Epithelial cell of proximal tubule (primary cell): ENCODE data around the gene SLC4A8. TPM values are rescaled to one million over a fixed set of nuclear protein-coding genes. Genes with fewer than 3 reads are reported as not detected.

Experiments used
- DNase-seq: peaks from one replicate; pipeline ENCODE4 v3.0.0-alpha.2; 2011; ENCODE audit warnings: low read depth
- H3K4me3 ChIP-seq: 2 replicates; pipeline ENCODE4 v1.5.1; 2011; ENCODE audit warnings: low read depth, mild to moderate bottlenecking, low read length
- CTCF ChIP-seq: conservative IDR thresholded peaks from 2 replicates; pipeline ENCODE4 v1.5.1; 2012; ENCODE audit warnings: low read depth, mild to moderate bottlenecking, low read length
- total RNA-seq: library from RNA; depleted of rRNA; stranded (reverse); fragments of >200 nt; gene quantifications from 2 replicates; pipeline ENCODE4 v1.2.3, GENCODE V29; 2015

Gene SLC4A8
- total RNA-seq, 1 donor from 2014 or later, result 0.86 TPM

DNA sequence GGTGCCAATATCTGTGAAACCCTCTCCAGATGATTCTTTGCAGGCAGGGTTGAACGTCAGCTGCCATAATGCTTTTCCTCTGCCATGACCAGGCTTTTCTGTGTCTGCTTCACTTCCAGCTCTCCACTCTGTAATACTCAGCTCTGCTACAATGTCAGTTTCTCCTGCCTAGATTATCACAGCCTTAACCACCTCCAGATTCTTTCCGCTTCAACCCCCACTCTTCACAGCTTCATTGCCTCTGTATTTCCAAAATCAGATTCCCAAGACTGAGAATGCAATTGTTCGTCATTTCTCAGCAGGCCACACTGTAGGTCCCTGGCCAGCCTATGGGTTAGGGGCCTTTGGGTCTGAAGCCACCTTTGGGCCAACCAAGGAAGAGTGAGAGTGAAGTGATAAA lies 92.7 kb downstream of the SLC4A8 start:
- TF ChIP-seq CTCF, result no peak
- DNase-seq, result no peak
- H3K4me3 ChIP-seq, result no peak overlapping the region

DNA sequence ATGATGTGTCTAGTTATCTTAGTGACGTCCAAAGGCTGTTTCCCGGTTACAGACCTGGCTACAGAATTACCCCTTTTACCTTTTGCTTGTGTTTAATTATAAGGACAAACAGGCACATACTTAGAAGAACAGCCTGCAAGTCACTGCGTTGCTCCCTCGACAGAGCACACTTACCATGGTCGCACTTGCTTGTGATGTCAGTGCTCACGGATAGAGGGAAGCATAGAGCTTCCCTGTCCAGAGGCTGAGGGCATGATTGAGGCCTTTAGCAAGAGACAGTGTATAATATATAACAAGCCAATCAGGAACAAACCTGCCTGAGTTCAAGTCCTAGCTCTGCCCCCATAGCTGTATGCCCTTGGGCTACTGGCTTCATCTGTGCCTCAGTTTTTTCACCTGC lies 93.2 kb downstream of the SLC4A8 start:
- no peak overlapping the region for H3K4me3 ChIP-seq
- TF ChIP-seq CTCF, result no peak
- DNase-seq, result no peak

DNA sequence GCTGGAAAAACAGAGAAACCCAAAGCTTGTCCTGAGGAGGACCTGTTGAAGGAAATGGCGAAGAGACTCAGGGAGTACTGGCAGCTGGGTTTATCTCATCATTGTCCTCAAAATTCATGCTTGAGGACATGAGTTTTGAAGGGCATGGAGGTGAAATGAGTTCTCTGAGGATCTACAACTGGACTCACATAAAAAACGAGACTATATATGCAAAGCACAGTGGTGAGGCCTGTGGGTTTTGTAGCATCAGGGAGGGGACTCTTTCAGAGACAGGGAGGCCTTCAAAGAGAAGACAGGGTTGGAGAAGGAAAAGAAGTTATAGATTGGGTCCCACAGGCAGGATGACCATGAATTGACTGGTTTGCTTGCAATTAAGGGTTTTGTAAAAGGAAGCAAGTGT lies 95.1 kb downstream of the SLC4A8 start:
- DNase-seq, result no peak
- TF ChIP-seq CTCF, result no peak
- no peak overlapping the region for H3K4me3 ChIP-seq

DNA sequence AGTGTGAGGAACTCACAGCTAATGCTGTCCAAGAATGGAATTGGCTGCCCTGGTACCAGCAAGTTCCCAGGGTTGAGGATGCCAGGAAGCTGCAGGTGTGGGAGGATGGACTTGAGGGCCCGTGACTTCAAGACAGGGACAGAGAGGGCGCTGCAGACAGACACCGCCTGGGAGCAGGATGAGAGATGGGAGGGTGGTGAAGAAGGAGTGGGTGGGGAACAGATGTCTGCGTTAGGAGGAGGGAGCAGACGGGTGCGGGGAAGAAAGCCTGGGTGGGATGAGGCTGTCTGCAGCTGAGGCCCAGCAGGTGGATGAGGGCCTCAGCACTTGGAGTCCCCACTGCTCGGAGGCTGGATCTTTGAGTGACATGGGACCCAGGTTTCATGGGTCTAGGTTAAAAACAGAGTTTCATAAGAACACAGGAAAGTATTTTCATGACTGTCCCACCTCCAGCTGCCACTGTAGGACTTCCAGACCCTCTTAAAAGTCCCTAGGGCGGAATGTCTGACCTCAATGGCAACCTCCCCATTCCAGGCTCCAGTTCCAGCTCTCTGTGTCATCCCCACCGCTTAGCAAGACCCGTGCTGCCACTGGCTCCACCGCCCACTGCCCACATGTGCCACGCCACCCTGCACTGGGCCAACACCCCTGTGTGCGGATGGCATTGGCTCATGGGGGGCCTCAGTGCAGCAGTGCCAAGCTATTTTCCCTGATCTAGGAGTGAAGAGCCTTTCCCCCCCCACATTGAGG lies 96.1 kb downstream of the SLC4A8 start:
- no peak for DNase-seq
- TF ChIP-seq CTCF, result no peak

GRCh38 chr12:51521554-51522276 lies 97.1 kb downstream of the SLC4A8 start:
- TF ChIP-seq CTCF, result peak; percentile 35
- H3K4me3 ChIP-seq, result no peak overlapping the region
- no peak for DNase-seq

More for the DNA sequence above, 96.1 kb downstream of the SLC4A8 start:
- no peak overlapping the region for H3K4me3 ChIP-seq

GRCh38 chr12:51522696-51523095 lies 98.1 kb downstream of the SLC4A8 start:
- H3K4me3 ChIP-seq, result no peak overlapping the region
- no peak for TF ChIP-seq CTCF

GRCh38 chr12:51524386-51524901 lies 99.8 kb downstream of the SLC4A8 start:
- TF ChIP-seq CTCF, result no peak
- H3K4me3 ChIP-seq, result no peak overlapping the region
- no peak for DNase-seq

More at GRCh38 chr12:51522696-51523095, 98.1 kb downstream of the SLC4A8 start:
- no peak for DNase-seq
